Stimulated activated memory B cell treated with anti-CD40 and anti-IgM and Interleukin-4, amounts not matched to agents 10 μg/mL and 1 μg/mL and 100 μg/mL, for 72 hours (primary cell): ENCODE data around the gene RESP18.
"Not testable (repeated sequence)": the region's sequence is repeated elsewhere in the genome, so short reads cannot be mapped to it uniquely, and the experiment has no call there.

Source experiments
- ATAC-seq: fragments of 150-1000 bp; cut with Tn5 transposase; 2 replicates; pipeline ENCODE4 v1.10.0; 2021
- H3K27ac Mint-ChIP-seq: one replicate; pipeline ENCODE4 v1.8.0; 2022; ENCODE audit warnings: mild to moderate bottlenecking, mixed read lengths
- H3K27me3 Mint-ChIP-seq: one replicate; pipeline ENCODE4 v1.8.0; 2022; ENCODE audit warnings: mixed read lengths
- H3K36me3 Mint-ChIP-seq: one replicate; pipeline ENCODE4 v1.8.0; 2022; ENCODE audit warnings: mixed read lengths
- H3K4me1 Mint-ChIP-seq: one replicate; pipeline ENCODE4 v1.8.0; 2022; ENCODE audit warnings: mixed read lengths
- H3K4me3 Mint-ChIP-seq: one replicate; pipeline ENCODE4 v1.8.0; 2022; ENCODE audit warnings: mild to moderate bottlenecking, moderate library complexity, mixed read lengths
- H3K9me3 Mint-ChIP-seq: one replicate; pipeline ENCODE4 v1.8.0; 2022; ENCODE audit warnings: mixed read lengths

The RESP18 gene

GRCh38 chr2:219289537-219290361 lies 42.8 kb downstream of the RESP18 start:
- Mint-ChIP-seq H3K27ac (peak overlapping the region; percentile 38), H3K27me3 (no peaks in the 10 kb centered on the region), H3K4me1 (peaks cover 25% of the 10 kb centered on the region), H3K9me3 (no peaks in the 10 kb centered on the region), H3K4me3 (no peak overlapping the region), H3K36me3 (peaks cover 14% of the 10 kb centered on the region)
- no peak for ATAC-seq

- Mint-ChIP-seq H3K27ac (no peak overlapping the region), H3K4me3 (no peak overlapping the region)
Measured at GRCh38 chr2:219289195-219289536, 43.4 kb downstream of the RESP18 start.

DNA sequence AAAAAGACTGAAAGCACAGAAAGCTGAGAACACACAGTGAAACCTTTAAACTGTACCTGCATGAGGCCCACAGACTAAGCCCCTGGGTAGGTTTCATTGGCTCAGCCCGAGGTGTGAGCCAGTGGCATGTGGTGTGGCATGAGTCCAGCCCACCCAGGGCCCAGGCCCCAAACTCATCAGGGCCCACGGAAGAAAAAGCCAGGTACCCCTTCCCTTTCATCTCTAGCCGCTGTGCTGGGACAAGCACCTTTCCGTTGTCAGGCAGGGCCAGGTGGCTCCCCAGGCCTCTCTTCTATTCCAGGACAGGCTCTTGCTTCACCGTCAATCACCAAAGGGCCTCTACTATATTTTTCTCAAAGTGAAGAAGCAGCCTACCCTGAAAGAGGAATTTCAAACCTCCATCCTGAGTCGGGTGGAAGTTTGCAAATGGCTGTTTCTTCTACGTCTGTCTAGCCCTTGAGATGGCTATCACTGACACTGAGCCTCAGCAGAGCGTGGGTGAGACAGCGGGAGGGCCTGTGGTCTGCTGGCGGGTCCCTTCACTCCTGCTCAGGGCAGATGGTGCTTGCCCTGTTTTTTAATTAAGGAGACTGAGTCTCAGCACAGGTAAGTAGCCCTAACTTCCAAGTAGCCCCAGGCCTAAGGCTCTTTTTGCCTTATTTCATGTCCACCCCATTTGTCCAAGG lies 44.8 kb downstream of the RESP18 start:
- H3K27ac Mint-ChIP-seq = no peak overlapping the region
- H3K4me1 Mint-ChIP-seq = peaks cover 21% of the 10 kb centered on the region
- no peak for ATAC-seq
- H3K27me3 Mint-ChIP-seq = no peaks in the 10 kb centered on the region
- H3K36me3 Mint-ChIP-seq = peaks cover 21% of the 10 kb centered on the region
- no peak overlapping the region for H3K4me3 Mint-ChIP-seq
- no peaks in the 10 kb centered on the region for H3K9me3 Mint-ChIP-seq

More at GRCh38 chr2:219289195-219289536, 43.4 kb downstream of the RESP18 start:
- Mint-ChIP-seq H3K9me3 (no peaks in the 10 kb centered on the region), H3K27me3 (no peaks in the 10 kb centered on the region), H3K36me3 (peaks cover 14% of the 10 kb centered on the region), H3K4me1 (peaks cover 19% of the 10 kb centered on the region)
- ATAC-seq = no peak

DNA sequence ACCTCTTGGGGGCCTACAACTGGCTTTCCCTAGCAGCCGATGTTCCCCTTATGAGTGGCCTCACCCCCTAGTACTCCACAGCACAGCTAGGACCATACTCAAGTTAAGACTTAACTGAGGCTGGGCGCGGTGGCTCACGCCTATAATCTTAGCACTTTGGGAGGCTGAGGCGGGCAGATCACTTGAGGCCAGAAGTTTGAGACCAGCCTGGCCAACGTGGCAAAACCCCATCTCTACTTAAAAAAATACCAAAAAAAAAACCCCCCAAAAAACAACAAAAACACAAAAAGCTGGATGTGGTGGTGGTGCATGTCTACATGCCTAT lies 45.5 kb downstream of the RESP18 start:
- not testable (repeated sequence) for H3K9me3 Mint-ChIP-seq, H3K4me3 Mint-ChIP-seq, ATAC-seq, H3K27me3 Mint-ChIP-seq, H3K27ac Mint-ChIP-seq
- peaks cover 23% of the 10 kb centered on the region for H3K4me1 Mint-ChIP-seq
- H3K36me3 Mint-ChIP-seq = peaks cover 27% of the 10 kb centered on the region

GRCh38 chr2:219286436-219287115 lies 46.0 kb downstream of the RESP18 start:
- H3K27me3 Mint-ChIP-seq = no peaks in the 10 kb centered on the region
- peak overlapping the region; percentile 43 for H3K27ac Mint-ChIP-seq
- no peak for ATAC-seq

DNA sequence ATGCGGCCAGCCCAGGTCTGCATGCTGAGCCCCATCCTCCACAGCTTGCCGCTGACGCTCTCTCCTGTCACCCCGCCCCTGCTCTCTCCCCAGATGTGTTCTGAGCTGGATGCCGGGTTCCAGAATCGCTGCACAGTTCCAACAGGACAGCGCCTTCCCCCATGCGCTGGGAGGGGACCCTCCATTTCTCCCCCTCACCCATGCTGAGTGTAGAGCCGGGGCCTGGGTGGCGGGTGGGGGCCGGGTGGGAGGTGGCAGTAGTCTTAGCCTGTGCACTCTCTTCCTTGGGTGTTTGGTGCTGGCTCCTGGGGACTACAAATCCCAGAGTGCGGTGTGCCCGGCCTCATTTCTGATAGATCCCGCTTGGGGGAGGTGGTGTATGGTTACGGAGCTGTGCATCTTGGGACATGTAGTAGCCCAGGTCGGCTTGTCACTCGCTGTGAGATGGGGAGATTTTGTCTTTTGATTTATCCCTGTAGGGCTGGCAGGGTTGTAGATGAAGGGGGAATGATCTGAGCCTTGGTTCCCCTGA lies 46.6 kb downstream of the RESP18 start:
- H3K36me3 Mint-ChIP-seq = peaks cover 33% of the 10 kb centered on the region

More at GRCh38 chr2:219286436-219287115, 46.0 kb downstream of the RESP18 start:
- peaks cover 27% of the 10 kb centered on the region for H3K36me3 Mint-ChIP-seq
- H3K4me3 Mint-ChIP-seq = no peak overlapping the region
- H3K9me3 Mint-ChIP-seq = no peaks in the 10 kb centered on the region
- peaks cover 25% of the 10 kb centered on the region for H3K4me1 Mint-ChIP-seq

GRCh38 chr2:219285373-219285735 lies 47.2 kb downstream of the RESP18 start:
- no peak overlapping the region for H3K27ac Mint-ChIP-seq
- H3K4me3 Mint-ChIP-seq = no peak overlapping the region
- H3K27me3 Mint-ChIP-seq = no peaks in the 10 kb centered on the region
- no peak for ATAC-seq
- peaks cover 37% of the 10 kb centered on the region for H3K4me1 Mint-ChIP-seq
- H3K9me3 Mint-ChIP-seq = no peaks in the 10 kb centered on the region
- H3K36me3 Mint-ChIP-seq = peaks cover 39% of the 10 kb centered on the region

More for the DNA sequence above, 46.6 kb downstream of the RESP18 start:
- ATAC-seq = no peak
- Mint-ChIP-seq H3K9me3 (no peaks in the 10 kb centered on the region), H3K27me3 (no peaks in the 10 kb centered on the region), H3K4me1 (peaks cover 31% of the 10 kb centered on the region), H3K4me3 (no peak overlapping the region), H3K27ac (peak overlapping the region; percentile 43)

- Mint-ChIP-seq H3K27ac (no peak overlapping the region), H3K36me3 (peaks cover 41% of the 10 kb centered on the region), H3K4me1 (peaks cover 43% of the 10 kb centered on the region), H3K4me3 (no peak overlapping the region), H3K27me3 (no peaks in the 10 kb centered on the region), H3K9me3 (no peaks in the 10 kb centered on the region)
- no peak for ATAC-seq
Measured at GRCh38 chr2:219284501-219285372, 47.8 kb downstream of the RESP18 start.

- Mint-ChIP-seq H3K27me3 (no peaks in the 10 kb centered on the region), H3K4me3 (no peak overlapping the region), H3K9me3 (no peaks in the 10 kb centered on the region), H3K36me3 (peaks cover 41% of the 10 kb centered on the region), H3K4me1 (peaks cover 55% of the 10 kb centered on the region), H3K27ac (peak overlapping the region; percentile 45)
- no peak for ATAC-seq
Measured at GRCh38 chr2:219282943-219283581, 49.5 kb downstream of the RESP18 start.

DNA sequence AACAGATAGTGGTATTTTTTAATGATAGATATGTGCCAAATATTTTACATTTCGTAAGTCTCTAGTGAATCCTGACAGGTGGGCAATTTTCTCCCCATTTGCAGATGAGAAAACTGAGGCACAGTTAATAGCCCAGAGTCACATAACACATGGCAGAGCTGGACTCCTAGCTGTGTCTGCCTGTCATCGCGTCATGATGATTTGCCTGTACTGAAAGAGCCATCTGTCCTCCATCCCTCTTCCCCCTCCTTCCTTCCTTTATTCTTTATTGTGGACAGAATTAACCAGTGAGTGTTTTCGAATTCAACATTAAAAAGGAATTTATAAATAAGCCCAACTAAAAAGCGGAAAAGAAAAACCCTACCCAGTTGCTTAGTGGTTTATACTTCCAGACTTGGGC lies 50.2 kb downstream of the RESP18 start:
- Mint-ChIP-seq H3K27me3 (no peaks in the 10 kb centered on the region), H3K27ac (peak overlapping the region; percentile 45), H3K4me3 (no peak overlapping the region), H3K4me1 (peaks cover 62% of the 10 kb centered on the region), H3K36me3 (peaks cover 41% of the 10 kb centered on the region), H3K9me3 (no peaks in the 10 kb centered on the region)
- no peak for ATAC-seq

DNA sequence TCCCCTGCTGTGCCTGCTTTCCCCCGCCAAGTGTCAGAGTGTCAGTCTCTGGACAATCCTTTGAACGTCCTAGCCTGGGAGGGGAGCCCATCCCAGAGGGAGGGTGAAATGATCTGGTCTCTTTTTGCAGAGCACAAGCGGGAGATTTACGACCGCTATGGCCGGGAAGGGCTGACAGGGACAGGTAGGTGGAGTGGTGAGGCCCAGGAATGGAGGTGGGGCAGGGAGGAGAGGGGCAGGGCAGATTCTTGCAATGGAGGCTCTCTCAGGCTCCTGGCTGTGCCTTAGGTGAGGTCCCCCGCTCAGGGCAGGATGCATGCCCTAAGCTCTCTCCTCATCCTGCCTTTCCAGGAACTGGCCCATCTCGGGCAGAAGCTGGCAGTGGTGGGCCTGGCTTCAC lies 51.0 kb downstream of the RESP18 start:
- no peak for ATAC-seq
- Mint-ChIP-seq H3K9me3 (no peaks in the 10 kb centered on the region), H3K27ac (peak overlapping the region; percentile 96), H3K27me3 (no peaks in the 10 kb centered on the region), H3K4me3 (no peak overlapping the region), H3K4me1 (peaks cover 66% of the 10 kb centered on the region), H3K36me3 (peaks cover 41% of the 10 kb centered on the region)

GRCh38 chr2:219280651-219281050 lies 51.9 kb downstream of the RESP18 start:
- Mint-ChIP-seq H3K4me1 (peaks cover 58% of the 10 kb centered on the region), H3K27ac (peak overlapping the region; percentile 96), H3K36me3 (peaks cover 33% of the 10 kb centered on the region), H3K9me3 (no peaks in the 10 kb centered on the region), H3K27me3 (no peaks in the 10 kb centered on the region), H3K4me3 (peak overlapping the region; percentile 96)
- no peak for ATAC-seq

DNA sequence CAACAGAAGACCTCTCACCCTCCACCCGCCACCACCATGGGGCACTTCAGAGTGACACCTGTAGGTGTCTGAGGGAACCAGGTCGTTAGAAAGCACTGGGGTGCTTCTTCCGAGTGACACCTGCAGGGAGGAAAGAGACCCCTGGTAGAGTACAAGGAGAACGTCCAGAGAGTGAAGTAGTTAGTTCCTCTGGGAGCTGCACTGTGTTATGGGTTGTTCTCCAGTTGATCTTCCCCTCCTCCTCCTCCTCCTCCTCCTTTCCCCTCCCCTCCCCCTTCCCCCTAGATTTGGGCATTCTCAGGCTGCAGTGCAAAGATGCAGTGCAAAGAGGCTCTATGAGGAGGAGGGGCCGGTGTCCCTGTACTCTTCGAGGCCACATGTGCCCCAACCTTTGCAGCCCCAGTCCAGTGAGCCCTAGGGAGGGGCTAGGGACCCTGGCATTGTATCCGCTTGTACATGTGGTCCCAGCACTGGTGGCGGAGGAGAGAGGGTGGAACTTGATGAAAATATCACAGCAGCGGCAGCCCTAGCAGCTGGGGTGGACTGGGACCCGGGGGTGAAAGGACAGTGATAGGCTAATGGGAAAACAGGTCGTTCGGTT lies 52.5 kb downstream of the RESP18 start:
- ATAC-seq = no peak
- peaks cover 52% of the 10 kb centered on the region for H3K4me1 Mint-ChIP-seq
- H3K9me3 Mint-ChIP-seq = no peaks in the 10 kb centered on the region
- H3K36me3 Mint-ChIP-seq = peaks cover 27% of the 10 kb centered on the region
- peak overlapping the region; percentile 96 for H3K27ac Mint-ChIP-seq
- no peaks in the 10 kb centered on the region for H3K27me3 Mint-ChIP-seq
- peak overlapping the region; percentile 96 for H3K4me3 Mint-ChIP-seq
